Measurements from ENCODE around the gene IP6K2.

IP6K2 gene

DNA sequence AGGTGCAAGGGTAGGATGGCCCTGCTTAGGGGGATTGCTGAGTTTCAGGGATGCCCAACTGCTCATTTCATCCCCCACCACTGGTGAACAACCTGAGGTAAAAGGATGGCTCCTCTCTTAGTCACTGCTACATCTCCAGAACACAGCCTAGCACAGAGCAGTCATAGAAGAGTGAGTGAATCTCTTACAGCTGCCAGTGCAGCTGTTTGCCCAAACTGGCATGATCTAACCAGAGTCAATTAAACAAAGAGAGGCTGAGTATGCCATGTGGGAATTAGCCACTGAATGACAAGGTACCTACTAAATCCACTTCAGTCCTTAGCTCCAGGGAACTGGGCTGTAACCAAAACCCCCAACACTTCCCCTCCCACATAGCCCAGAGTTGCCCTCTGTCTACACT lies 24.5 kb downstream of the IP6K2 start:
- FAIRE-seq (no peak), DNase-seq (ENCODE audit: low spot score) (no peak)

- no peak for FAIRE-seq
- no peak for DNase-seq (ENCODE audit: low spot score)
Observed at GRCh38 chr3:48690846-48691458, 26.1 kb downstream of the IP6K2 start.

- DNase-seq (ENCODE audit: low spot score) (no peak), FAIRE-seq (no peak)
Observed at GRCh38 chr3:48689384-48689783, 27.6 kb downstream of the IP6K2 start.

GRCh38 chr3:48688737-48689075 lies 28.3 kb downstream of the IP6K2 start:
- FAIRE-seq (no peak), DNase-seq (ENCODE audit: low spot score) (no peak)

DNA sequence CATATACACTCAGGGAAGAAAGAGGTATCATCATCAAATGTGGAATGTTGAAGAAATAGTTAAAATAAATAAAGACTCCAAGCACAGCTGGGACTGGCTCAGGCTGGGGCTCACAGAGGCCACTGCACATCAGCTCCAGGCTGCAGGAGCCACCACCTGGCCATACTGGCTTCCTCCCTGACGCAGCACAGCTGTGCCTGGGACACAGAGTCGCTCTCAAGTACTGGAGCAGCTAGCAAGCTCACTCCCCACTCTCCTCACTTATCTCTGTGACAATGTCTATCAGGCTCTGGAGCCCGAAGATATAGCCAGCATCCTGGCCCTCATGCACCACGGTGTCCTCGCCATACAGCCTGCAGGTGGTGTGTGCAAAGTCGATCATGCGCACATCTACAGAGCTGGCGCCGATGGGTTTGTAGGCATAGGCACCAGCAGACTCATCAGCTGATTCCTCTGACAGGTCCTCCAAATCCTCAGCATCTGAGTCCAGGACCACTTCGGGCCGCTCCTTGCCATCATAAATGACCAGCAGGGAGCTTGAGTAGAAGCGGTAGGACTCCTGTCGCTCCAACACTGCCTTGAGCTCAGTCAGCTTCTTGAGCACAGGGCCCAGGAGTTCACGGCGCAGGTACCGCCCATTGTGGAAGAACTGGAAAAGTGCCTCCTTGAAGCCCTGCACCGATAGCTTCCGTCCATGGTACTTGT lies 28.8 kb downstream of the IP6K2 start:
- no peak for FAIRE-seq
- no peak for DNase-seq (ENCODE audit: low spot score)

DNA sequence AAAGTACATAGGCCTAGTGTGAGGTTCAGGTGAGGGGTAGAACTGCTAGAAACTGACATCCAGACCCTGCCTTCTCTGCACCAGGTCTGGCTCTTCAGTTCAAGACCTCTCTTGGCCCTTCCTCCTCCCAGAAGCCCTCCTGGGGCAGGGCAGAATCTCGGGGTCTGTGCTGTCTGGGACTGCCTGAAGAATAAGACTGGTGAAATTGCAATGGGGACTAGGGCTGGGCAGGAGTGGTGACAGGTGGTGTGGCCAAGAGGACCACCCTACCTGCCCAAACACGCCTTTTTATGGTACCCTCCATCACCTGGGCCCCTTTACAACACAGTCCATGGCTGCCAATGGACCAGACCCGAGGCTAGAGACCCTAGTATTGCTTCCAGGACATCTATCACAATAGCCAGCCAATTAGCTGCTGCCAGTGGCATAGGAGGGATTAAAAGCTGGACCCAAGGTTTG lies 29.8 kb downstream of the IP6K2 start:
- FAIRE-seq (no peak), DNase-seq (ENCODE audit: low spot score) (no peak)

GRCh38 chr3:48686538-48687219 lies 30.3 kb downstream of the IP6K2 start:
- no peak for DNase-seq (ENCODE audit: low spot score)
- FAIRE-seq = no peak

DNA sequence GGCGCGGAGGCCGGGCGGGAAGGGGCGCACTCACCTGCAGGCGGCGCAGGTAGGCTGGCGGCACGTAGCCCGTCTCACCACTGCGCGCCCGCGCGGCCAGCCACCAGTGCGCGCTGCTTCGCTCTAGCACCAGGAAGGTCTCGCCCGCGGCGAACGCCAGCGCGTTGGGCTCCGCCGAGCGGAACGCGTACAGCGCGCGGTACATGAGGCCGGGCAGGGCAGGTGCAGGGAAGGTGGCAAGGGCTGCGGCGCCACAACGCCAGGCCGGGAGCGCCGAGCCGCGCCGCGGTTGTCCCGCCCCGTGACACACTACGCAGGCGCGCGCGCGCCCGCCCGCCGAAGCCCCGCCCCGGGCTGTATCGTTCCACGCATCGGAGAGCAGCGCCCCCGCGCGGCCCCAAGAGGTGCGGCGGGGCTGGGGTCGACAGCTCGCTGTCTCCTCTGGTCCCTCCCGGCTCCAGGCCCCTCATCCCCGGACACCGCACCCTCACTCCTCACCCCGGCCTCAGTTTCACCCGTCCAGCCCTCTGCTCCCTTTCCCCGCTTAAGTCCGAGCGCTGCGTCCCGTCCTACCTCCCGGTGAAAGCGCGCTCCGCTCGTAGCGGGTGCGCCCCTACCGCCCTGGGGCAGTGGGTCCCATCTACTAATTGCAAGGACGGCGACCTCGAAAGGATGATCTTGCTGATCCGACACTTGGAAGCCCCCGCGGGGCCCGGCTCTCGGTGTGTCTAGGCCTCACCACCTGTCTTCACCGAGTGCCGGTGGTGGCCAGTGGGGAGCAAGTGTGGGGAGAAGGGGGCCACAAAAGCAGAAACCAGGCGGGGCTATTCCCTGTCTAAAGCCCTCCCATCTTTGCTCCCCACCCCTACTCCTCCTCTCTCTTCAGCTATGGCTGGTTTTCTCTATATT lies 31.2 kb downstream of the IP6K2 start, which contains the start of gene NCKIPSD:
Gene NCKIPSD, minus strand, starts transcription at position 313 of the 909 bp plus-strand sequence. Its CDS starts 108 bp downstream, at position 205.
- DNase-seq (ENCODE audit: low spot score) (peak; percentile 54), FAIRE-seq (no peak)

DNA sequence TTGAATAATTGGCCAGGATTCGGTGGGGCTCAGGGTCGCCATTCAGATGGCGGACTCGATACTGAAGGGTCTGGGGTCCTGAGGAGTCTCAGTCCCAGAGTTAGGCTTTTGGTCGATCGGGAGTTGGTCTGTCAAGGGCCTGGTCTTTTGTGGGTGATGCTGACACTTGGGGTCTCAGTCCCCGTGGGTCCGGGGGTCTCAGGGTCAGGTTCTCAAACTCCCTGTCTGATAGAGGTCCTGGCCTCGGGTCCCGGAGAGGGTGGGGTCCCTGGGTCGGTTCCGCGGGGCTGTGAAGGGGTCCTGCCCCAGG lies 31.8 kb downstream of the IP6K2 start:
- DNase-seq (ENCODE audit: low spot score) = no peak
- FAIRE-seq = no peak

DNA sequence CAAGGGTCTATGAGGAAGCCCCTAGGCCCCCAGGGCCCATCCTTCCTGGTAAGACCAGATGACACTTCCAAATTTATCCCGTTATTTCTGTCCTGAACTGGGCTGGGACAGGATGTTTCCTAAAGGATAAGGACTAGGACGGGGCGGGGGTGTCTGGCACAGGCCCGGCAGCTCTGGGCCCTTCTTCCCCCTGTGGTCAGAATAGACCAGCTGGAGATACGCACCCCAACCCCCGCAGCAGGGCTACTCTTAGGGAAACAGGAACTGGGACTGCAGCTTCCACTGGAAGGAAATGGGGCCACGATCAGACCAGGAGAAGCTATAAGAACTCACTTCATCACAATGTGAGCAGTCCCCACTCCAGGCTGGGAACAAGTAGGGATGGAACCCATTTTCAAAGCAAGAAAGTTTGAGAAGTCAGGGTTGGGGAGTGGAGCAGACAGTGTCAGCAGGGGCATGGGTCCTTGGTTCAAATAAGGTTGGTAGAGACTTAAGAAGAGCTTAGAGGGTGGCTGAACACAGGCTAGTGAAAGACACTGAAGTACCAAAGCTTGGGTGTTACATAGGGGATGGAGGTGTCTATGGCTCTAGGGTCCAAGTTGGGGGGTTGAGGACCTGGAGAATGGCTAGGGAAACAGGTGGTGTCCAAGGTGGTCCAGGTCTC lies 32.4 kb downstream of the IP6K2 start:
- no peak for FAIRE-seq
- DNase-seq (ENCODE audit: low spot score) = no peak

GRCh38 chr3:48684054-48684349 lies 33.0 kb downstream of the IP6K2 start:
- FAIRE-seq (no peak), DNase-seq (ENCODE audit: low spot score) (no peak)

- DNase-seq (ENCODE audit: low spot score) (no peak), FAIRE-seq (no peak)
Observed at GRCh38 chr3:48682786-48683185, 34.2 kb downstream of the IP6K2 start.

DNA sequence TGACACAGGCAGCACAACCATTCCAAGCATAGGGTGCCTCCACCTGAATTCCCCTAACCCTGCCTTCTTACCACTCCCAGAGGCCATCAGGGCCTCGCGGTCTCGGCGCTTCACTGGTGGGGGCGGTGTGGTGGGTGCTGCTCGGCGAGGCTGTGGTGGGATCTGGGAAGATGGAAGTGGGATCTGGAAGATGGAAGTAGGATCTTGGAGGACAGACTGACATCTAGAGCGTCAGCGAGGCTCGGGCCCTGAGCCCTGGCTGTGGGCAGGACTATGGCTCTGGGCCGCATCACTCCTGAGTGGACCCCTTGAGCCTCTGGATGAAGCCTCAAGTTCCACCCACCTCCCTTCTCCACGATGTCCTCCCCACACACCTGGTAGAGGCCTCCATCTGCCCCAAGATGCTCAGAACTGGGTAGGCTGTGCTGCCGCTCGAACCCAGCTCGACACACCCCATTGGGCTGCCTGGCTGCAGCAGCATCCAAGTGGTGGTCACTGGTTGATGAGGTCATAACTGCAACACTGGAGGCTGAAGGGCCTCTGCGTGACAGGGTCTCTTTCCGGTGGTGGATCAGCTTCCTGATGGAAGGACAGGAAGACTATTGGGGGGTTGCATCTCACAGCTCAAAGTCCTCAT lies 34.9 kb downstream of the IP6K2 start:
- DNase-seq (ENCODE audit: low spot score) (no peak), FAIRE-seq (no peak)

- DNase-seq (ENCODE audit: low spot score) = no peak
- FAIRE-seq = no peak
Observed at GRCh38 chr3:48681541-48681880, 35.5 kb downstream of the IP6K2 start.

GRCh38 chr3:48680811-48681540 lies 36.0 kb downstream of the IP6K2 start:
- DNase-seq (ENCODE audit: low spot score) (no peak), FAIRE-seq (no peak)

- FAIRE-seq (no peak), DNase-seq (ENCODE audit: low spot score) (no peak)
Observed at GRCh38 chr3:48679411-48680391, 37.3 kb downstream of the IP6K2 start.

DNA sequence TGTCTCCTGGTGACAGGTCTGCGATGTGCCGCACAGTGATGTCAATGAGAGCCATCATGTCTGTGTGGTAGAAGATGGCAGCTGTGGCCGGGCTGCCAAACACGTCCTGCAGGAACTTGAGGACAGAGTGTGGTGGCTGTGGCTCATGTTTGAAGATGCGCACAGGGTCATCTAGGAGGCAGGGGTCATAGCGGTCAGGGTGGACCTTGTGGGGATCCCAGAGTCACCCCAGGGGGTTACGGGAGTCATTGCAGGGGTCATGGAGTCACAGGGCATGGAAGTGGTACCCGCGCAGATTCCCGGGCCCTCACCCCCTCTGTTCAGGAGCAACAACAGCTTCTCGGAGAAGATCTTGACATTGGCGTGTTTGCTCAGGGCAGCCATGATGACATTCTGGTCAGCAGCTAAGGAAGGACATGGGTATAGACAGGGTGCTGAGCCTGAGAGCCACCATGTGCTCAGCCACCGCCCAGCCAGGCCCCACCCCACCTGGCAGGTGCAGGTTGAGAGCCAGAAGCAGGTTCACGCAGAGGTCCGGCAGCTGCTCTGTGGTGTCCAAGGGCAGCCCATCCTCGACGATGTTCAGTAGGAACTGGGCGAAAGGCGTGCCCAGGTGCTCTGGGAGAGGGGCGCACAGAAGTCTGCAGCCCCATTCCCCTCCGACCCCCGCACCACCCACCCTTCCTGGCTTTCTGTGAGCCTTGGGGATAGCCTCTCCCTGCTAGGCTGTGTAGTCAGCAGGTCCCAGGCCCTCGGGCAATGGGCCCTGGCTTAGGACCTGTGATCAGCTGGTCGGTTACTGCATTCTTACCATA lies 38.2 kb downstream of the IP6K2 start:
- no peak for DNase-seq (ENCODE audit: low spot score)
- no peak for FAIRE-seq

DNA sequence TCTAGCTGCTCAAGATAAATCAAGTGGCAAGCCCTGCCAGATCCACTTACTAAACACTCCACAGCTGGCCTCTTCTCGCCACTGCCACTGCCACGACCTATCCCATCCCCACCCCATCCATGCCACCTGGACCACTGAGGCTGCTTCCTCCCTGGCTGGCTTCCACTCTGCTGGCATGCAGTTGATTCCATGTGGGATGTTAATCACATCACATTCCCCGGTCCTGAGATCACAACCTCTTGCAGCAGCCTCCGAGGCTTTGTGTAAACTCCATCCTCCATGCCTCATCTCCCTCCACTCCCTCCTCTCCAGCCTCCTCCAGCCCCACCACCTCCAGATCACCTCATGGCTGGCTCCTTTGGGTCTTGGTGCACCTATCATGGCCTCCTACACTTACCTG lies 39.0 kb downstream of the IP6K2 start:
- FAIRE-seq = no peak
- DNase-seq (ENCODE audit: low spot score) = no peak
